ENCODE results near the gene RPL10.
A peak's percentile ranks its signal among the peaks of the same experiment; 100 is the strongest.

Gene RPL10

GRCh38 chrX:154401045-154401799 is 3.0 kb downstream of the RPL10 start:
- DNase-seq (ENCODE audit: low read depth in 2 of 2), result no peak

GRCh38 chrX:154401918-154402621 is 3.9 kb downstream of the RPL10 start:
- no peak for DNase-seq (ENCODE audit: low read depth in 2 of 2)

- DNase-seq (ENCODE audit: low read depth in 2 of 2), result no peak
These were observed 4.5 kb downstream of the RPL10 start for GRCh38 chrX:154402622-154403127.

- DNase-seq (ENCODE audit: low read depth in 2 of 2), result no peak
These were observed 5.0 kb downstream of the RPL10 start for GRCh38 chrX:154403192-154403591.

GRCh38 chrX:154403858-154404257 is 5.7 kb downstream of the RPL10 start:
- no peak for DNase-seq (ENCODE audit: low read depth in 2 of 2)

- no peak for DNase-seq (ENCODE audit: low read depth in 2 of 2)
These were observed 6.5 kb downstream of the RPL10 start for GRCh38 chrX:154404625-154405192.

GRCh38 chrX:154408659-154409221 is 10.6 kb downstream of the RPL10 start:
- DNase-seq (ENCODE audit: low read depth in 2 of 2), result no peak

GRCh38 chrX:154409222-154409871 is 11.2 kb downstream of the RPL10 start, which contains the start of gene DNASE1L1:
Gene DNASE1L1, minus strand, starts transcription at chrX:154409254. Its CDS starts 3,686 bp downstream, at chrX:154405568.
- DNase-seq (ENCODE audit: low read depth in 2 of 2), result no peak

- DNase-seq (ENCODE audit: low read depth in 2 of 2), result peak in 1 of 2 donors; percentile 30
These were observed 13.8 kb downstream of the RPL10 start for GRCh38 chrX:154411981-154412340.

- no peak for DNase-seq (ENCODE audit: low read depth in 2 of 2)
These were observed 14.3 kb downstream of the RPL10 start for GRCh38 chrX:154412468-154412867.

GRCh38 chrX:154413142-154413541 is 15.0 kb downstream of the RPL10 start:
- no peak for DNase-seq (ENCODE audit: low read depth in 2 of 2)

GRCh38 chrX:154417157-154417556 is 19.0 kb downstream of the RPL10 start:
- no peak for DNase-seq (ENCODE audit: low read depth in 2 of 2)

GRCh38 chrX:154419189-154419588 is 21.0 kb downstream of the RPL10 start:
- no peak for DNase-seq (ENCODE audit: low read depth in 2 of 2)

GRCh38 chrX:154419688-154420401 is 21.7 kb downstream of the RPL10 start:
- DNase-seq (ENCODE audit: low read depth in 2 of 2), result no peak

GRCh38 chrX:154420402-154420756 is 22.2 kb downstream of the RPL10 start:
- no peak for DNase-seq (ENCODE audit: low read depth in 2 of 2)

GRCh38 chrX:154426916-154427770 is 29.0 kb downstream of the RPL10 start:
- DNase-seq (ENCODE audit: low read depth in 2 of 2), result no peak

GRCh38 chrX:154428176-154429171 is 30.3 kb downstream of the RPL10 start, which contains the start of gene ATP6AP1:
Gene ATP6AP1, plus strand, starts transcription at chrX:154428677. Its CDS starts 16 bp downstream, at chrX:154428693.
- DNase-seq (ENCODE audit: low read depth in 2 of 2), result peak; percentile 66 to 75

GRCh38 chrX:154429711-154430110 is 31.5 kb downstream of the RPL10 start:
- no peak for DNase-seq (ENCODE audit: low read depth in 2 of 2)

GRCh38 chrX:154430479-154430878 is 32.3 kb downstream of the RPL10 start:
- DNase-seq (ENCODE audit: low read depth in 2 of 2), result no peak

All from stimulated activated CD8-positive, alpha-beta memory T cell treated with anti-CD3 and anti-CD28 coated beads, Interleukin-2, amount 100 ng/mL, for 1 hour (primary cell).